ENCODE measurements around the gene HLX. TPM values are rescaled to one million over a fixed set of nuclear protein-coding genes. Genes with fewer than 3 reads are reported as not detected.

Gene HLX
- total RNA-seq, 1 donor from 2014 or later: 3.2 TPM

GRCh38 chr1:220910021-220910420, 30.8 kb downstream of the HLX start:
- DNase-seq: no peak
- Mint-ChIP-seq H3K27me3 (peaks cover 8% of the 10 kb centered on the region), H3K36me3 (ENCODE audit: low read depth) (no peaks in the 10 kb centered on the region), H3K27ac (no peak overlapping the region), H3K4me3 (no peak overlapping the region), H3K9me3 (no peaks in the 10 kb centered on the region), H3K4me1 (peaks cover 17% of the 10 kb centered on the region)
- no peak for ATAC-seq (ENCODE audit: low read depth)
- POLR2A ChIA-PET: interaction anchor here (0.6 kb wide), 1 partner anchor 148 kb away, joined by 3 read pairs; no protein-coding TSS in a partner anchor
- no peak for TF ChIP-seq CTCF (IDR thresholded peaks at IDR 0.05)
- CTCF ChIA-PET: interaction anchor here (2.7 to 5.3 kb wide), 2 partner anchors 189 to 293 kb away, joined by 12 to 64 read pairs; no protein-coding TSS in a partner anchor
- intact Hi-C loops (cut with micrococcal nuclease): no loop called here

GRCh38 chr1:220914283-220915116, 35.3 kb downstream of the HLX start:
- no peak overlapping the region for H3K27ac Mint-ChIP-seq
- no peak overlapping the region for H3K4me3 Mint-ChIP-seq
- TF ChIP-seq CTCF (IDR thresholded peaks at IDR 0.05): no peak
- peaks cover 8% of the 10 kb centered on the region for H3K4me1 Mint-ChIP-seq
- no peak for DNase-seq
- H3K36me3 Mint-ChIP-seq (ENCODE audit: low read depth): no peaks in the 10 kb centered on the region
- H3K9me3 Mint-ChIP-seq: no peaks in the 10 kb centered on the region
- POLR2A ChIA-PET: no interaction called here
- H3K27me3 Mint-ChIP-seq: peaks cover 14% of the 10 kb centered on the region
- CTCF ChIA-PET: interaction anchor here (1.5 kb wide), 1 partner anchor 289 kb away, joined by 4 read pairs; no protein-coding TSS in a partner anchor
- ATAC-seq (ENCODE audit: low read depth): no peak
- intact Hi-C loops (cut with micrococcal nuclease): no loop called here

GRCh38 chr1:220915117-220915440, 35.8 kb downstream of the HLX start:
- H3K27me3 Mint-ChIP-seq: peaks cover 14% of the 10 kb centered on the region
- DNase-seq (no peak), ATAC-seq (ENCODE audit: low read depth) (no peak)
- no peak overlapping the region for H3K27ac Mint-ChIP-seq
- no peaks in the 10 kb centered on the region for H3K9me3 Mint-ChIP-seq
- H3K4me3 Mint-ChIP-seq: no peak overlapping the region
- no peaks in the 10 kb centered on the region for H3K36me3 Mint-ChIP-seq (ENCODE audit: low read depth)
- no peak for TF ChIP-seq CTCF (IDR thresholded peaks at IDR 0.05)
- H3K4me1 Mint-ChIP-seq: peaks cover 8% of the 10 kb centered on the region
- ChIA-PET POLR2A (no interaction called here), CTCF (interaction anchor here (1.5 kb wide), 1 partner anchor 288 kb away, joined by 4 read pairs; no protein-coding TSS in a partner anchor)
- intact Hi-C loops (cut with micrococcal nuclease): no loop called here

GRCh38 chr1:220915954-220916353, 36.7 kb downstream of the HLX start:
- ChIA-PET CTCF (no interaction called here), POLR2A (no interaction called here)
- Mint-ChIP-seq H3K9me3 (no peaks in the 10 kb centered on the region), H3K27me3 (peaks cover 14% of the 10 kb centered on the region), H3K27ac (no peak overlapping the region), H3K4me1 (peaks cover 8% of the 10 kb centered on the region), H3K4me3 (no peak overlapping the region), H3K36me3 (ENCODE audit: low read depth) (no peaks in the 10 kb centered on the region)
- DNase-seq (no peak), ATAC-seq (ENCODE audit: low read depth) (no peak)
- intact Hi-C loops (cut with micrococcal nuclease): no loop called here
- no peak for TF ChIP-seq CTCF (IDR thresholded peaks at IDR 0.05)

GRCh38 chr1:220917101-220917500, 37.9 kb downstream of the HLX start:
- Mint-ChIP-seq H3K27ac (no peak overlapping the region), H3K4me1 (peaks cover 8% of the 10 kb centered on the region), H3K9me3 (no peaks in the 10 kb centered on the region), H3K27me3 (peaks cover 14% of the 10 kb centered on the region), H3K4me3 (no peak overlapping the region), H3K36me3 (ENCODE audit: low read depth) (no peaks in the 10 kb centered on the region)
- POLR2A ChIA-PET: no interaction called here
- intact Hi-C loops (cut with micrococcal nuclease): no loop called here
- ATAC-seq (ENCODE audit: low read depth) (no peak), DNase-seq (no peak)
- no peak for TF ChIP-seq CTCF (IDR thresholded peaks at IDR 0.05)
- CTCF ChIA-PET: no interaction called here
